MM.1S (cell line): ENCODE results near the gene WBP11.
A peak's percentile ranks its signal among the peaks of the same experiment; 100 is the strongest.

Experiments used
- DNase-seq: peaks from one replicate; pipeline ENCODE4 v3.0.0-alpha.2; 2015
- H2AFZ ChIP-seq: fragments of 300-600 bp; sonication (generic); 2 replicates; pipeline ENCODE4 v1.6.0; 2016; ENCODE audit warnings: antibody characterized with exemption, low read length
- H3F3A ChIP-seq: fragments of 300-600 bp; sonication (generic); 2 replicates; pipeline ENCODE4 v1.6.1; 2016; ENCODE audit warnings: mild to moderate bottlenecking, antibody characterized with exemption, low read length, moderate library complexity, mixed read lengths; ENCODE audit not compliant: insufficient read depth
- H3K27ac ChIP-seq: fragments of 300-600 bp; sonication (generic); 2 replicates; pipeline ENCODE4 v1.5.1; 2016; ENCODE audit warnings: mild to moderate bottlenecking, low read length
- H3K27me3 ChIP-seq: fragments of 300-600 bp; sonication (generic); replicated peaks from 2 replicates; pipeline ENCODE4 v1.6.0; 2016; ENCODE audit warnings: low read length; ENCODE audit not compliant: insufficient read depth
- H3K36me3 ChIP-seq: fragments of 300-600 bp; sonication (generic); replicated peaks from 2 replicates; pipeline ENCODE4 v1.6.1; 2016; ENCODE audit warnings: mild to moderate bottlenecking, low read length, mixed read lengths; ENCODE audit not compliant: insufficient read depth
- H3K4me1 ChIP-seq: fragments of 300-600 bp; sonication (generic); 2 replicates; pipeline ENCODE4 v1.6.1; 2016; ENCODE audit warnings: low read length, mixed read lengths
- H3K4me2 ChIP-seq: fragments of 300-600 bp; sonication (generic); 2 replicates; pipeline ENCODE4 v1.6.0; 2016; ENCODE audit warnings: low read depth, low read length
- H3K4me3 ChIP-seq: fragments of 300-600 bp; sonication (generic); 2 replicates; pipeline ENCODE4 v1.5.1; 2016; ENCODE audit warnings: low read length, mixed read lengths
- H3K79me2 ChIP-seq: fragments of 300-600 bp; sonication (generic); 2 replicates; pipeline ENCODE4 v1.6.1; 2016; ENCODE audit warnings: mixed run types, low read length, mixed read lengths
- H3K9ac ChIP-seq: fragments of 300-600 bp; sonication (generic); 2 replicates; pipeline ENCODE4 v1.6.1; 2016; ENCODE audit warnings: low read length, mixed read lengths
- H3K9me2 ChIP-seq: fragments of 300-600 bp; sonication (generic); replicated peaks from 2 replicates; pipeline ENCODE4 v1.6.1; 2016; ENCODE audit warnings: mild to moderate bottlenecking, low read length, mixed read lengths; ENCODE audit not compliant: insufficient read depth
- H3K9me3 ChIP-seq: fragments of 300-600 bp; sonication (generic); replicated peaks from 2 replicates; pipeline ENCODE4 v1.6.1; 2016; ENCODE audit warnings: mild to moderate bottlenecking, low read length, mixed read lengths; ENCODE audit not compliant: insufficient read depth
- H4K20me1 ChIP-seq: fragments of 300-600 bp; sonication (generic); 2 replicates; pipeline ENCODE4 v1.6.1; 2016; ENCODE audit warnings: mild to moderate bottlenecking, low read length, moderate library complexity, mixed read lengths; ENCODE audit not compliant: insufficient read depth
- EZH2 ChIP-seq: fragments of 300-600 bp; sonication (generic); optimal IDR thresholded peaks from 2 replicates; pipeline ENCODE3; 2017; ENCODE audit warnings: low read depth, mild to moderate bottlenecking, antibody characterized with exemption, low read length, mixed read lengths
- EZH2phosphoT487 ChIP-seq: fragments of 300-600 bp; sonication (generic); IDR thresholded peaks from 2 replicates; pipeline ENCODE4 v1.6.1; 2018; ENCODE audit warnings: antibody characterized with exemption, low read length
- TF ChIP-seq, protein P1 (sequence below): fragments of 300-600 bp; sonication (generic); IDR thresholded peaks from 2 replicates; pipeline ENCODE4 v1.5.1; 2016; ENCODE audit warnings: antibody characterized with exemption, low read length, mixed read lengths

The WBP11 gene

DNA sequence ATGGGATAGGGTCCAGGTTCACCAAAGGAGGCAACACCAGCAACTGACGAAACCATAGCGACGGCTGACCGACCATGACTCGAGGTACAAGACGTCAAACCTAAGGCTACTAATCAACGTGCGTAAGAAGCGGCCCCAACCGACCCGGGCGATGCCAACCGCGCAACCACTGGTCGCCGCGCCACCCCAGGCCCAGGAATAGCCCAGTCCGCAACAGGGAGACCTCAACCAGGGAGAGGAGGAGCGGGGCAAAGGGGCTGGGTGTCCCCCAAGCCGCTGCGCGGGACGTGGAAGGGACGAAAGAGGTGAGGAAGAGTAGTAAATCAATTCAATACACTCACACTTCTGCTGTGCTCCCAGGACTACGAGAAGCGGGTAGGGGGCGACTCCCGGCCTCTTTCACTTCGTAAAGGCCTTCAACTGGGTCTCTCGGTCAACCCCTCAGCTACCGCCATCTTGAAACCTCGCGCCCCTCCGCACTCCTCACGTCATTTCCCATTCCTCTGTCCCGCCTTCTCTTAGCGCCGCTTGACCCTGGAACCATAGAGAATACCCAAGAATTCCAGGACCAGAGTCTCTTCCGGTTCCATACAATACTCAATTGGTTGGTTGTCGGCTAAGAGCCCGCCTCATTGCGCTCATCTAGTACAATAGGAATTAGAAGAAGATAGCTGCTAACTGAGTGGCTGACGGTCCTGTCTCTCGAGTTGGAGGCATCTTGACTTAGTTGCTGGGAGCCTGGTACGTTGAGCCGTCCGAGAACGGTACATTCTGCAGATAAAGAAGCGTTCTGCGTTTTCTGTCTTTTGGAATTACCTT lies at the start of gene WBP11, which contains the start of gene C12orf60:
TSS of gene WBP11 (minus strand) at position 468 of the 819 bp plus-strand sequence. CDS start 2,095 bp downstream, outside the sequence.
TSS of gene C12orf60 (plus strand) at position 660 of the 819 bp plus-strand sequence. CDS start 19,266 bp downstream, outside the sequence.
- Histone ChIP-seq H3K4me2 (peak within 1 kb of the TSS; percentile 79), H3K9ac (peak within 1 kb of the TSS; percentile 93), H3K9me3 (no peaks in the 10 kb centered on the region), H3K27ac (peak within 1 kb of the TSS; percentile 74), H3K36me3 (peaks cover 4% of the 10 kb centered on the region; the same call in 1 of the 2 replicates), H4K20me1 (no peaks in the 10 kb centered on the region), H3K4me3 (peak within 1 kb of the TSS; percentile 89), H3K79me2 (peaks cover 49% of the 10 kb centered on the region), H3F3A (no peaks in the 10 kb centered on the region; the same call in 1 of the 2 replicates), H3K9me2 (no peaks in the 10 kb centered on the region), H3K27me3 (no peaks in the 10 kb centered on the region), H3K4me1 (peaks cover 12% of the 10 kb centered on the region; the same call in 1 of the 2 replicates), H2AFZ (peak within 1 kb of the TSS; percentile 64)
- TF ChIP-seq EZH2phosphoT487 = no peak
- TF ChIP-seq EZH2 = no peak
- DNase-seq = peak; percentile 99

DNA sequence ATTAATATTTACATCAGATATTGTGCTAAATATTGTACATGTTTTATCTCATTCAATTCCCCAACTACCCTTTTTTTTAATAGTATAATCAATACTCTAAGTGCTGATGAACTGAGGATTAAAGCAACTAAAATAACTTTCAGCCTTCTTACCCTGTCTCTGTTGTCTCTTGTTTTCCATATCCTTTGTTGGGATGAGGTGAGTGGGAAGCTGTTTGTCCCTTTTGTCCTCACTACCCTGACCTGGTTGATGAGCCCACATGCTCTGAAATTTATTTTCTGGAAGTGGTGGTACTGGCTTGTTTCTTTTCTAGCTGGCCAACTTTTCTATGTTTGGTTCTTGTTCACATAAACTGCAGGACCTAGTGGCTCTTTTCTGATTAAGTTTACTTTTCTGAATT lies 49.6 kb upstream of the WBP11 start:
- Histone ChIP-seq H3K79me2 (no peaks in the 10 kb centered on the region), H3K27ac (no peak overlapping the region), H3K4me3 (no peak overlapping the region), H3K9ac (no peak overlapping the region), H2AFZ (no peak overlapping the region), H3K9me2 (no peaks in the 10 kb centered on the region), H3K4me1 (peaks cover 16% of the 10 kb centered on the region), H3K27me3 (no peaks in the 10 kb centered on the region), H3K9me3 (no peaks in the 10 kb centered on the region), H3F3A (peaks cover 11% of the 10 kb centered on the region; the same call in 1 of the 2 replicates), H3K4me2 (no peak overlapping the region), H4K20me1 (no peaks in the 10 kb centered on the region), H3K36me3 (no peaks in the 10 kb centered on the region)
- TF ChIP-seq, protein P1, sequence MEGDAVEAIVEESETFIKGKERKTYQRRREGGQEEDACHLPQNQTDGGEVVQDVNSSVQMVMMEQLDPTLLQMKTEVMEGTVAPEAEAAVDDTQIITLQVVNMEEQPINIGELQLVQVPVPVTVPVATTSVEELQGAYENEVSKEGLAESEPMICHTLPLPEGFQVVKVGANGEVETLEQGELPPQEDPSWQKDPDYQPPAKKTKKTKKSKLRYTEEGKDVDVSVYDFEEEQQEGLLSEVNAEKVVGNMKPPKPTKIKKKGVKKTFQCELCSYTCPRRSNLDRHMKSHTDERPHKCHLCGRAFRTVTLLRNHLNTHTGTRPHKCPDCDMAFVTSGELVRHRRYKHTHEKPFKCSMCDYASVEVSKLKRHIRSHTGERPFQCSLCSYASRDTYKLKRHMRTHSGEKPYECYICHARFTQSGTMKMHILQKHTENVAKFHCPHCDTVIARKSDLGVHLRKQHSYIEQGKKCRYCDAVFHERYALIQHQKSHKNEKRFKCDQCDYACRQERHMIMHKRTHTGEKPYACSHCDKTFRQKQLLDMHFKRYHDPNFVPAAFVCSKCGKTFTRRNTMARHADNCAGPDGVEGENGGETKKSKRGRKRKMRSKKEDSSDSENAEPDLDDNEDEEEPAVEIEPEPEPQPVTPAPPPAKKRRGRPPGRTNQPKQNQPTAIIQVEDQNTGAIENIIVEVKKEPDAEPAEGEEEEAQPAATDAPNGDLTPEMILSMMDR = no peak
- TF ChIP-seq EZH2phosphoT487 (no peak), EZH2 (no peak)
- DNase-seq = no peak

DNA sequence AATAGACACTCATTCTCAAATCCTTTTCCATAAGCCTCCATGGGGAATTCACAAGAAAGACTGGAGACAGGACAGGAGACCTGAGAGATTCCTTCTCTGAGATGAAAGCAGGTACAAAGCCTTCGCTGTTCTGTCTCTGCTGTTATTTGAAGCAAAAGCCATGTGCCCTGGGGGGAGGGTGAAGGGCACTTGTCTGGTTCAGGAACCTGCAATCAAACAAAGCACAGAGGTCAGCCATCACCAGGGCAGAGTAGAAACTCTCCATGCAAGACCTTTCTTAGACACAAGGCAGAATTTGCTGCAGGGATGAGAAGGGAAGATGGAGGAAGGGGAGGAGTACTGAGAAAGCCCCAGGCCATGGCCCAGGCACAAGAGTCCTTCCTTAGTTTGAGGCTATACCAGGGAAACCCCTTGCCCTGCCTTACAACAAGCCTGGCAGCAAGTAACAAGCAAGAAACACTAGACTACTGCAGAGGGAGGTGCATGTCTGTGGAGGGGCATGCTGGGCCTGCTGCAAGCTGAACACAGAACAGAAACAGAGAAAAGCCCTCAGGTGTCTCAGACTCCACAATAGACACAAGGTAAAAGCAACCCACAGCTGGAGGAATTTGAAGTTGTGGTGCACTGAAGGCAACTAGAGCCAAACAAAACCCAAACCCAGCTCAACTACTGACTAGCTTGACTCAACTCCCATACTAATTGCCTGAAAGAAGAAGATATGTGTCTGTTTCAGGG lies 47.8 kb upstream of the WBP11 start:
- Histone ChIP-seq H3K4me2 (peak overlapping the region; percentile 32; the same call in 1 of the 2 replicates), H3K9me2 (no peaks in the 10 kb centered on the region), H3K27ac (peak overlapping the region; percentile 68), H3K9me3 (no peaks in the 10 kb centered on the region), H3K27me3 (no peaks in the 10 kb centered on the region), H3K36me3 (no peaks in the 10 kb centered on the region), H3F3A (peaks cover 11% of the 10 kb centered on the region; the same call in 1 of the 2 replicates), H4K20me1 (no peaks in the 10 kb centered on the region), H3K4me1 (peaks cover 16% of the 10 kb centered on the region), H3K4me3 (no peak overlapping the region), H2AFZ (peak overlapping the region; percentile 83), H3K79me2 (no peaks in the 10 kb centered on the region), H3K9ac (peak overlapping the region; percentile 4; the same call in 1 of the 2 replicates)
- DNase-seq = peak; percentile 88
- TF ChIP-seq EZH2 (no peak), EZH2phosphoT487 (no peak)
- TF ChIP-seq, protein P1 = no peak
